ENCODE data around the gene ARMC12.
"Not testable (repeated sequence)": the region's sequence is repeated elsewhere in the genome, so short reads cannot be mapped to it uniquely, and the experiment has no call there.

ARMC12 gene, protein sequence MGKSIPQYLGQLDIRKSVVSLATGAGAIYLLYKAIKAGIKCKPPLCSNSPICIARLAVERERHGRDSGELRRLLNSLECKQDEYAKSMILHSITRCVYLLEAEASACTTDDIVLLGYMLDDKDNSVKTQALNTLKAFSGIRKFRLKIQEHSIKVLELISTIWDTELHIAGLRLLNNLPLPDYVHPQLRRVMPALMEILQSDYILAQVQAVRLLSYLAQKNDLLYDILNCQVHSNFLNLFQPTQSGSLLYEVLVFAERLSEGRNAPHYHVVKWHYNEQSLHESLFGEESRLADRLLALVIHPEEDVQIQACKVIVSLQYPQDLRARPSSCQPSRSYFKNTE

DNA sequence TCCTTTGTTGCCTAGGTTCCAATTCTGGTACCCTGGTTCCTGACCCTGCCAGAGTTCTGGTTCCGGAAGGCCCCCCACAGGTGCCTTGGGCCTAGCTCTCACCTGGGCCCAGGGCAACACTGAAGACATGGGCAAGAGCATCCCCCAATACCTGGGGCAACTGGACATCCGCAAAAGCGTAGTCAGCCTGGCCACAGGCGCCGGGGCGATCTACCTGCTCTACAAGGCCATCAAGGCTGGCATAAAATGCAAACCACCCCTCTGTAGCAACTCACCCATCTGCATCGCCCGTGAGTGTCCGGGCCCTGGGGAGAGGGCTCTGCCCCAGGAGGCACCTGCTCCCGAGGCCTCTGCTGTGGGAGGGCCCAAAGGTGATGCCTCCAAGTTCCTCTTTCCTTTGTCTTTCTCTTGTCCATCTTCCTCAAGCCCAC is at the start of gene ARMC12:
Gene ARMC12, plus strand, starts transcription at position 51 of the 431 bp plus-strand sequence. Its CDS starts 77 bp downstream, at position 128.
- no peak for DNase-seq

GRCh38 chr6:35687658-35688604 is 48.9 kb upstream of the ARMC12 start:
- no peak for DNase-seq

- no peak for DNase-seq
These were observed 48.1 kb upstream of the ARMC12 start, which contains the start of gene FKBP5 for GRCh38 chr6:35688605-35689322. Gene FKBP5 (minus strand): TSS chr6:35688915. CDS start chr6:35642824, 46,091 bp downstream.

GRCh38 chr6:35690006-35690405 is 46.8 kb upstream of the ARMC12 start:
- DNase-seq, result not testable (repeated sequence)

DNA sequence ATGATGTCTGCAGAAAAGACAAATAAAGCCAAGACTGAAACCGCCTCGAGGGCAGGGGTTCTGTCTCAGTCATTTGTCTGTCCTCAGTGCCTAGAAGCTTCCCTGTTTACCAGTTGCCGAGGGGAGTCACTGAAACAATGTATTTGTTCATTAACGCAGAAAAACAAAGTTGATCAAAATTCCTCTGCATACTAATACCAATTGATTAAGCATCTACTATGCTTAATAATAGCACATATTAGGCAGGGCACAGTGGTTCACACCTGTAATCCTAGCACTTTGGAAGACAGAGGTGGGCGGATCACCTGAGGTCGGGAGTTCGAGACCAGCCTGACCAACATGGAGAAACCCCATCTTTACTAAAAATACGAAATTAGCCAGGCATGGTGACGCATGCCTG is 46.3 kb upstream of the ARMC12 start:
- no peak for DNase-seq

DNA sequence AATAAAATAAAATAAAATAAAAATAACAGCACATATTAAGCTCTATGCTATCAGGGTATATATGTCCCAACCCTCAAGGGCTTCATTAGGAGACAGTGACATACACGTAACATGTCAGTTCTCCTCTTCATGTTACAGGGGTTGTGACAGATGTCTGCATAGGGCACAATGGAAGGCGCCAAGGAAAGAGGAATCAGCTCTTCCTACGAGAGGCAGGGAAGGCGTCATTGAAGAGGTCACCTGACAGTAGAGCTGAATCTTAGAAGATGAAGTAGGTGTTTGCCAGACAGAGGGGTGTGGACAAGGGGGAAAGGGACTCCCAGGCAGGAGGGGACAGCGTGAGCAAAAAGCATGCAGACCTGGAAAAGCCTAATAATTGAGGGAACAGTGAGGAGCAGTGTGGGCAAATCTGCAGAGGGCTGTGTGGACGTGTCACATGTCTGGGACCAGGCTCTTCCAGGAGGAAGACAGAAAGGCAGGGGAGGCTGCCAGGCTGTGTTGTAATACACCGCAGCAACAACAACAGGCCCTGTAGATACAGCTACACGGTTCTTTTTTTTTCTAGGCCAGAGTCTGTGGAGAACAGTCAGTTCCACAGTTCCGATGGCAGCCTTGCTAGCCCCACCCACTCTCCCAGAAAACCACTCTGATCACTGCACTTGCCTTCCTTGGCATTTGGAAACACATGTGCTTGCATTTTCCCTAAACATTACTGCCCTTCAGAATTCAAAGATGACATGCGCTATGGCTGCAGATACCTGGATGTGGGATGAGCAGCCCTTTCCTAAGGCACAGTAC is 45.6 kb upstream of the ARMC12 start:
- no peak for DNase-seq

GRCh38 chr6:35694462-35694861 is 42.4 kb upstream of the ARMC12 start:
- no peak for DNase-seq

DNA sequence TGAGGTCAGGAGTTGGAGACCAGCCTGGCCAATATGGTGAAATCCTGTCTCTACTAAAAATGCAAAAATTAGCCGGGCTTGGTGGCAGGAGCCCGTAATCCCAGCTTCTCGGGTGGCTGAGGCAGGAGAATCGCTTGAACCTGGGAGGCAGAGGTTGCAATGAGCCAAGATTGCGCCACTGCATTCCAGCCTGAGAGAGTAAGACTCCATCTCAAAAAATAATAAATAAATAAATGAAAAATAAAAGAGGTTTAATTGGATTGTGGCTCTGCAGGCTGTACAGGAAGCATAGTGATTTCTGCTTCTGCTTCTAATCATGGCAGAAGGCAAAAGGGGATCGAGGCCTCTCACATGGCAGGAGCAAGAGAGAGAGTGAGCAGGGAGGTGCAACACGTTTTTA is 38.4 kb upstream of the ARMC12 start:
- not testable (repeated sequence) for DNase-seq

GRCh38 chr6:35698858-35699257 is 38.0 kb upstream of the ARMC12 start:
- no peak for DNase-seq

GRCh38 chr6:35703554-35703953 is 33.3 kb upstream of the ARMC12 start:
- no peak for DNase-seq

DNA sequence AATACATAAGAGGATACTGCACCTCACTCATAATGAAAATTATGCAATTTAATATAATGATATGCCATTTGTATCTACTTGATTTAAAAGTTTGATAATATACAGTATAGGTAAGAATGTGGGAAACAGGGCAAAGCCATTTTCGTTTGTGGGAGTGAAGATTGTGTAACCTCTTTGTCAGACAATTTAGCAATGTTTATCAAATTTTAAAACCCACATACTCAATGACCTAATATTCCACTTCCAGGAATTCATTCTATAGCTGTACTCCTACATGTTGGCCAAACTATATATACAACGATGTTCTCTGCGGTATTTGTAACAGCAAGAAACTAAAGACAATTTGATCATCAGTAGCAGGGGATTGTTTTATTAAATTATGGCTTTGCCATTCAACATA is 30.4 kb upstream of the ARMC12 start:
- no peak for DNase-seq

DNA sequence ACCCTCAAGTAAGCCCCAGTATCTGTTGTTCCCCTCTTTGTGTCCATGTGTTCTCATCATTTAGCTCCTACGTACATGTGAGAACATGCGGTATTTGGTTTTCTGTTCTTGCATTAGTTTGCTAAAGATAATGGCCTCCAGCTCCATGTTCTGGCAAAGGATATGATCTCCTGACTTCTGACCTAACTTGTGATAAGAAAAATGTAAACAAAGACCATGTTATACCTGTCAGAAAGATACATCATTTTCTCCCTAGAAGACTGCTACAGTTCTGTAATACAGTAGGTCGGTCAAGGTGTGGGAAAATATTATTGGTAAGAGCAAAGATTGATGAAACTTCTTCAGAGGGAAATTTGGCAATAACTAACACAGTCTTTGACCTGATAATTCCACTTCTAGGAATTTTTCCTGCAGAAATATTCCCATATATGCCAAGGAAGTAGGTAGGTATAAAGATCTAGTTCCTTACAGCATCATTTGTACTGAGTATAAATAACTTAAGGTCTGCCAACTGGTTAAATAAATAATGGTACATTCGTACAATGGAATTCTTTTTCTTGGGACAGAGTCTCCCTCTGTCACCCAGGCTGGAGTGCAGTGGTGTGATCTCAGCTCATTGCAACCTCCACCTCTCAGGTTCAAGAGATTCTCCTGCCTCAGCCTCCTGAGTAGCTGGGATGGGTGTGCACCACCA is 29.0 kb upstream of the ARMC12 start:
- no peak for DNase-seq

GRCh38 chr6:35708585-35708984 is 28.2 kb upstream of the ARMC12 start:
- no peak for DNase-seq

DNA sequence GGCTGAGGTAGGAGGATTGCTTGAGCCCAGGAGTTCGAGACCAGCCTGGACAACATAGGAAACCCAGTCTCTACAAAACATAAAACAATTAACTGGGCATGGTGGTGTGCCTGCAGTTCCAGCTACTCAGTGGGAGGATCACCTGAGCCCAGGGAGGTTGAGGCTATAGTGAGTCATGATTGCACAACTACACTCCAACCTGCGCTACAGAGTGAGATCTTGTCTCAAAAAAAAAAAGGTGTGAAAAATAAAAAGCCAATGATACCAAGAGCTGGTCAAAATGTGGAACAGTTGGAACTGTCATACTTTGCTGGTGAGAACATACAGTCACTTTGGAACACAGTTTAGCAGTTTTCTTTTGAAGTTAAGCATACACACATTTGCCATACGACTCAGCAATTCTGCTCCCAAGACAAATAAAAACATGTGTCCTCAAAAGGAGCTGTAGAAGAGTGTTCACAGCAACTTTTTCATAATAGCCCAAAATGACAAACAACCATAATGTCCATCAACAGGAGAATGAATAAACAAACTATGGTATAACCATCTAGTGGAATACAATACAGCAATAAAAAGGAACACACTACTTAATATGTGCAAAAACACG is 26.5 kb upstream of the ARMC12 start:
- no peak for DNase-seq

- no peak for DNase-seq
These were observed 25.1 kb upstream of the ARMC12 start for GRCh38 chr6:35711731-35712130.

DNA sequence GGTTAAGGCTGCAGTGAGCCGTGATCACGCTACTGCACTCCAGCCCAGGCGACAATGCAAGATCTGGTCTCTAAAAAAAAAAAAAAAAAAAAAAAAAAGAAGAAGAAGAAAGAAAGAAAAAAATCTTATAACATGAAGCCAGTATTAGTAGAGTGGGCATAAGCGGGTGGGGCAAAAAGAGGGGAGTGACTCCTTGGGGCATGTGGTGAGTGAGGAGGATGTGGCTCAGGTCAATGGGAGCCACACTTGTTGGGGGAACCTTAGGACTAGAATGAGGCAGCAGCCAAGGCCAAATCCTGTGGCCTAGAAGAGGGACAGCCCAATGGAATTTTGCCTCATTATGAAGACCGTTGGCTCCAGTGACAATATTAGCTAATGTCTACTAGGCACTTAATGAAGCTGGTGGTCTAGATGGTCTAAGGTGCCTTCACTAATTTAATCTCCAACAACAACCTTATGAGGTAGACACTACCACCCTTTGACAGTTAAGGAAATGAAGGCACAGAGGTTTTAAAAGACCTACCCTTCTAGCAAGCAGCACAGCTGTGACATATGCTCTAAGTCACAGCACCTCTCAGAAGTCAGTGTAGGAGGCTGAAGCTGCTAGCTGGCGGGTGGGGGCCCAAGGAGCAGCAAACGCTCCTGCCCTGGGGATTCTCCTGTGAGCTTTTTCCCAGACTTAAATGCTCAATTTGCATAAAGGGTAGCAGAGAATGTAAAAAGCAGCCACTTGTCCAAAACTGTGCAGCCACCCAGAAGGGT is 23.6 kb upstream of the ARMC12 start:
- no peak for DNase-seq

- no peak for DNase-seq
These were observed 20.0 kb upstream of the ARMC12 start for GRCh38 chr6:35716798-35717197.

GRCh38 chr6:35717449-35718374 is 19.1 kb upstream of the ARMC12 start:
- DNase-seq, result no peak

GRCh38 chr6:35718375-35718736 is 18.5 kb upstream of the ARMC12 start:
- no peak for DNase-seq

Measured in NCI-H2107 (cell line).